Measurements from ENCODE around the gene PRMT7.

DNA sequence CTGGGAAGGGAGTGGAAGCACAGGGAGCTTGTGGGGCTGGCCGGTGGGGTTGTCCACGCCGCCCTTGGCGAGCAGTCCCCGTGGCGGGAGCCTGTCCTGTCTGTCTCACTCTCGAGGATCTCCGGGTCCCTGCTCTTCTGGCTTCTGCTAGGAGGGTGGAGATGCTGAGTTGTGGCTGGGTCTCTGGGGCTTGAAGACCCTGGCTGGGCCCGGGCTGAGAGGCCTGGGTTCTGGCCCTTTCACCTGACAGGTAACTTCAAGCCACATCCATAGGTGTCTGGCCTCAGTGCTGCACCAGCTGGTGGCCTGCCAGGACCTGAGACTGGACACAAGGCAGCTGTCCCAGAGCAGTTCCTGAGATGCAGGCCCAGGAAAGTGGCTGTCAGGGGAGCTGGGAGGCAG lies 46.7 kb downstream of the PRMT7 start:
- TF ChIP-seq, protein P1, sequence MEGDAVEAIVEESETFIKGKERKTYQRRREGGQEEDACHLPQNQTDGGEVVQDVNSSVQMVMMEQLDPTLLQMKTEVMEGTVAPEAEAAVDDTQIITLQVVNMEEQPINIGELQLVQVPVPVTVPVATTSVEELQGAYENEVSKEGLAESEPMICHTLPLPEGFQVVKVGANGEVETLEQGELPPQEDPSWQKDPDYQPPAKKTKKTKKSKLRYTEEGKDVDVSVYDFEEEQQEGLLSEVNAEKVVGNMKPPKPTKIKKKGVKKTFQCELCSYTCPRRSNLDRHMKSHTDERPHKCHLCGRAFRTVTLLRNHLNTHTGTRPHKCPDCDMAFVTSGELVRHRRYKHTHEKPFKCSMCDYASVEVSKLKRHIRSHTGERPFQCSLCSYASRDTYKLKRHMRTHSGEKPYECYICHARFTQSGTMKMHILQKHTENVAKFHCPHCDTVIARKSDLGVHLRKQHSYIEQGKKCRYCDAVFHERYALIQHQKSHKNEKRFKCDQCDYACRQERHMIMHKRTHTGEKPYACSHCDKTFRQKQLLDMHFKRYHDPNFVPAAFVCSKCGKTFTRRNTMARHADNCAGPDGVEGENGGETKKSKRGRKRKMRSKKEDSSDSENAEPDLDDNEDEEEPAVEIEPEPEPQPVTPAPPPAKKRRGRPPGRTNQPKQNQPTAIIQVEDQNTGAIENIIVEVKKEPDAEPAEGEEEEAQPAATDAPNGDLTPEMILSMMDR (IDR thresholded peaks at IDR 0.05): no peak
- no peak for TF ChIP-seq ETV6 (CRISPR knock-in tag; IDR thresholded peaks at IDR 0.05)
- TF ChIP-seq, protein P2, sequence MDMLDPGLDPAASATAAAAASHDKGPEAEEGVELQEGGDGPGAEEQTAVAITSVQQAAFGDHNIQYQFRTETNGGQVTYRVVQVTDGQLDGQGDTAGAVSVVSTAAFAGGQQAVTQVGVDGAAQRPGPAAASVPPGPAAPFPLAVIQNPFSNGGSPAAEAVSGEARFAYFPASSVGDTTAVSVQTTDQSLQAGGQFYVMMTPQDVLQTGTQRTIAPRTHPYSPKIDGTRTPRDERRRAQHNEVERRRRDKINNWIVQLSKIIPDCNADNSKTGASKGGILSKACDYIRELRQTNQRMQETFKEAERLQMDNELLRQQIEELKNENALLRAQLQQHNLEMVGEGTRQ (CRISPR knock-in tag; IDR thresholded peaks at IDR 0.05): no peak
- no peak for TF ChIP-seq NFE2L1 (CRISPR knock-in tag; IDR thresholded peaks at IDR 0.05)
- no peak for TF ChIP-seq ZBTB21 (CRISPR knock-in tag; IDR thresholded peaks at IDR 0.05; ENCODE audit: borderline replicate concordance)
- no peak for TF ChIP-seq NR2C2 (CRISPR knock-in tag; IDR thresholded peaks at IDR 0.05)
- TF ChIP-seq CREB1 (CRISPR knock-in tag; IDR thresholded peaks at IDR 0.05): no peak
